Activated B cell treated with CpG ODN at 0.5 μM for 24 hours (primary cell): Measurements from ENCODE around the gene ZSCAN5B. TPM values are rescaled to one million over a fixed set of nuclear protein-coding genes. Genes with fewer than 3 reads are reported as not detected.

Experiments used
- ATAC-seq: fragments of 200-7000 bp; cut with Tn5 transposase; one replicate; pipeline ENCODE4 v1.10.0; 2021; ENCODE audit warnings: low read depth, mild to moderate bottlenecking, moderate library complexity
- CTCF ChIA-PET: fragments of 350-600 bp; sonication (Branson Sonifier 250); formaldehyde crosslinking; loops from one replicate; lab custom pipeline; 2021; ENCODE audit warnings: antibody characterized with exemption; lab: Charles Lee
- POLR2A ChIA-PET: fragments of 350-600 bp; sonication (Branson Sonifier 250); formaldehyde crosslinking; loops from one replicate; lab custom pipeline; 2021; ENCODE audit warnings: antibody characterized with exemption; lab: Charles Lee
- DNase-seq: peaks from one replicate; pipeline ENCODE4 v3.0.0; 2022
- H3K27ac Mint-ChIP-seq: one replicate; pipeline ENCODE4 v1.8.0; 2020; ENCODE audit warnings: mixed read lengths
- H3K27me3 Mint-ChIP-seq: one replicate; pipeline ENCODE4 v1.8.0; 2021; ENCODE audit warnings: mixed read lengths
- H3K36me3 Mint-ChIP-seq: one replicate; pipeline ENCODE4 v1.8.0; 2021; ENCODE audit warnings: low read depth, mixed read lengths
- H3K4me1 Mint-ChIP-seq: one replicate; pipeline ENCODE4 v1.8.0; 2021; ENCODE audit warnings: mixed read lengths
- H3K4me3 Mint-ChIP-seq: one replicate; pipeline ENCODE4 v1.8.0; 2020; ENCODE audit warnings: mild to moderate bottlenecking, mixed read lengths
- H3K9me3 Mint-ChIP-seq: one replicate; pipeline ENCODE4 v1.8.0; 2020; ENCODE audit warnings: mixed read lengths
- intact Hi-C: fragments of 100-400 bp; cut with micrococcal nuclease; formaldehyde crosslinking; loops from one replicate; pipeline ENCODE4 v1.15.1; 2024
- total RNA-seq: library from RNA; stranded (reverse); gene quantifications from 2 replicates; pipeline ENCODE4 v1.2.3, GENCODE V29; 2022
- TF ChIP-seq, protein P1 (sequence below): fragments of 200-600 bp; IDR thresholded peaks from one replicate; pipeline ENCODE4 v1.8.0; 2022; ENCODE audit warnings: antibody characterized with exemption, mild to moderate bottlenecking

ZSCAN5B gene
- total RNA-seq, 1 donor from 2014 or later, result not detected

DNA sequence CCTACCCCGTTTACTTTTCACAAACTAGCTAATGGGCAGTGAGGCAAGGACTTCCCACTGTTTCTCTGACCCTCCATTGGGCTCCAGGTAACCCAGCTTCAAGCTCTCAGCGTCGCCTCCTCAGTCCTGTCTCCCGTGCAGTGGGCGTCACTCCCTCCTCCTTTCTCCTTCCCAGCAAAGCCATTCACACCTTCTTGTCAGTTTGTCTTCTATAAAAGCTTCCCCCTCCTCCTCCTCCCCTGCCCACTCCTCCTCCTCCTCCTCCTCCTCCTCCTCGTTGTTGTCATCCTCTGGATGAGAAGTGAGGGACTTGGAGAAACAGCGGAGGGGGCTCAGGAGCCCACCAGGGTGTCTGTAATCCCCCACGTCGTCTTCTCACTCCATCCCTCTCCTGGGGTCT lies 23.5 kb downstream of the ZSCAN5B start:
- no peak for DNase-seq
- peaks cover 2% of the 10 kb centered on the region for H3K4me1 Mint-ChIP-seq
- H3K36me3 Mint-ChIP-seq, result no peaks in the 10 kb centered on the region
- intact Hi-C loops, result no loop called here
- no peak overlapping the region for H3K4me3 Mint-ChIP-seq
- ATAC-seq, result no peak
- H3K9me3 Mint-ChIP-seq, result no peaks in the 10 kb centered on the region
- TF ChIP-seq, protein P1, sequence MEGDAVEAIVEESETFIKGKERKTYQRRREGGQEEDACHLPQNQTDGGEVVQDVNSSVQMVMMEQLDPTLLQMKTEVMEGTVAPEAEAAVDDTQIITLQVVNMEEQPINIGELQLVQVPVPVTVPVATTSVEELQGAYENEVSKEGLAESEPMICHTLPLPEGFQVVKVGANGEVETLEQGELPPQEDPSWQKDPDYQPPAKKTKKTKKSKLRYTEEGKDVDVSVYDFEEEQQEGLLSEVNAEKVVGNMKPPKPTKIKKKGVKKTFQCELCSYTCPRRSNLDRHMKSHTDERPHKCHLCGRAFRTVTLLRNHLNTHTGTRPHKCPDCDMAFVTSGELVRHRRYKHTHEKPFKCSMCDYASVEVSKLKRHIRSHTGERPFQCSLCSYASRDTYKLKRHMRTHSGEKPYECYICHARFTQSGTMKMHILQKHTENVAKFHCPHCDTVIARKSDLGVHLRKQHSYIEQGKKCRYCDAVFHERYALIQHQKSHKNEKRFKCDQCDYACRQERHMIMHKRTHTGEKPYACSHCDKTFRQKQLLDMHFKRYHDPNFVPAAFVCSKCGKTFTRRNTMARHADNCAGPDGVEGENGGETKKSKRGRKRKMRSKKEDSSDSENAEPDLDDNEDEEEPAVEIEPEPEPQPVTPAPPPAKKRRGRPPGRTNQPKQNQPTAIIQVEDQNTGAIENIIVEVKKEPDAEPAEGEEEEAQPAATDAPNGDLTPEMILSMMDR, result no peak
- POLR2A ChIA-PET, result no interaction called here
- H3K27me3 Mint-ChIP-seq, result peaks cover 3% of the 10 kb centered on the region
- CTCF ChIA-PET, result interaction anchor here (0.7 to 4.2 kb wide), 5 partner anchors 40 to 160 kb away, joined by 3 to 26 read pairs (median 5); no protein-coding TSS in a partner anchor
- H3K27ac Mint-ChIP-seq, result no peak overlapping the region

DNA sequence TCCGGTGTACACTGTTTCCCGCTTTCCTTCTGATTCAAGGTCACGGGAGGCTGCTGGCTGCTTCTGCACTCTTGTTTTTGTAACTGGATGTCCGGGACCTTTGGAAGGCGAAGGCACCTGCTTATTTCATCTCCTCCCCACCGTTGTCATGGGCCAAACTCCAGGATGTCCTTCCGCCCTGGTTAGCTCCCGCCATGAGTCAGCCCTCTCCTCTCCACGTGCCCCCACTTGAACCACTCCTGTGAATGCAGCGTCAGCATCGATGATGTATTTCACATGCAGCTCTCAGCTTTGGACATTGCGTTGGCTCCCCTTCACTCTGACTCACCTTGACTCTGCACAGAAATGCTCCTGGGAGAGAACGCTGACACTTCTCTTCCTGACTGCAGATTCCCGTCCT lies 27.3 kb downstream of the ZSCAN5B start:
- peaks cover 3% of the 10 kb centered on the region for H3K27me3 Mint-ChIP-seq
- no peaks in the 10 kb centered on the region for H3K9me3 Mint-ChIP-seq
- no peak overlapping the region for H3K27ac Mint-ChIP-seq
- intact Hi-C loops, result no loop called here
- ATAC-seq (no peak), DNase-seq (no peak)
- ChIA-PET POLR2A (no interaction called here), CTCF (interaction anchor here (1.0 to 1.4 kb wide), 3 partner anchors 65 to 94 kb away, joined by 3 to 7 read pairs (median 3); no protein-coding TSS in a partner anchor)
- no peak overlapping the region for H3K4me3 Mint-ChIP-seq
- H3K4me1 Mint-ChIP-seq, result peaks cover 2% of the 10 kb centered on the region
- TF ChIP-seq, protein P1, result no peak
- H3K36me3 Mint-ChIP-seq, result no peaks in the 10 kb centered on the region

DNA sequence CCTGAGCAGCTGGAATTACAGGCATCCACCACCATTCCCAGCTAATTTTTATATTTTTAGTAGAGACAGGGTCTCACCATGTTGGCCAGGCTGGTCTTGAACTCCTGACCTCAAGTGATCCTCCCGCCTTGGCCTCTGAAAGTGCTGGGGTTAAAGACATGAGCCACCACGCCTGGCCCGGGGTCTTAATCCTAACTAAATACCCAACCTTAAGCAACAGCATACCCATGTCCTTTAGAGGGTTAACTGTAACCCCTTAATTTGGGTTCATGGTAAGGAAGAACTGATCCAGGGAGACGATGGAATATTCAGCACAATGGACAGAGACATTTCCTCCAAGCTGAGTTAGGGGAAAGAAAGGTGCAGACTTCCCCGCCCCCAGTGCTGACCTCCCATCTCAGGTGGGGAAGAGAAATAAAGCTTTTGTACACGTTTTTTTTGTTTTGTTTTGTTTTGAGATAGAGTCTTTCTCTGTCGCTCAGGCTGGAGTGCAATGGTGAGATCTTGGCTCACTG lies 30.5 kb downstream of the ZSCAN5B start:
- Mint-ChIP-seq H3K36me3 (no peaks in the 10 kb centered on the region), H3K27me3 (peaks cover 2% of the 10 kb centered on the region), H3K4me3 (no peak overlapping the region), H3K9me3 (no peaks in the 10 kb centered on the region), H3K27ac (no peak overlapping the region), H3K4me1 (peaks cover 3% of the 10 kb centered on the region)
- TF ChIP-seq, protein P1, result no peak
- no peak for DNase-seq
- ATAC-seq, result no peak
- CTCF ChIA-PET, result interaction anchor here (2.4 kb wide), 1 partner anchor 86 kb away, joined by 8 read pairs; no protein-coding TSS in a partner anchor
- intact Hi-C loops, result no loop called here
- POLR2A ChIA-PET, result no interaction called here

DNA sequence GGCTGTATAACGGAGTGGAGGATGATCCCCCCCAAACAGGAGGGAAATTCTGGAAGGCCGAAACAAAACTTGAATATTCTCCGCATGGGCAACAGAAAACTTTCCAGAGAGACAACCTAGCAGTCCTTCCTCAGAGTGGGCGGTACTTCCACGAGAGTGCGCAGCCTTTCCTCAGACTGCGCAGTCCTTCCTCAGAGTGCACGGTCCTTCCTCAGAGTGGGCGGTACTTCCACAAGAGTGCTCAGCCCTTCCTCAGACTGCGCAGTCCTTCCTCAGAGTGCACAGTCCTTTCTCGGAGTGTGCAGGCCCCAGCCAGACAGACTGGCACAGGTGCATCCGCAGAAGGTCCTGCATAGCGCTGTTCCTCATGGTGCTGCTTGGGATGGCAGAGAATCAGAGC lies 34.5 kb downstream of the ZSCAN5B start:
- ATAC-seq (no peak), DNase-seq (no peak)
- ChIA-PET POLR2A (no interaction called here), CTCF (interaction anchor here (1.0 kb wide), 1 partner anchor 97 kb away, joined by 3 read pairs; no protein-coding TSS in a partner anchor)
- TF ChIP-seq, protein P1, result no peak
- Mint-ChIP-seq H3K36me3 (peaks cover 18% of the 10 kb centered on the region), H3K4me3 (no peak overlapping the region), H3K27ac (no peak overlapping the region), H3K9me3 (no peaks in the 10 kb centered on the region), H3K4me1 (peaks cover 3% of the 10 kb centered on the region), H3K27me3 (peaks cover 2% of the 10 kb centered on the region)
- intact Hi-C loops, result no loop called here

DNA sequence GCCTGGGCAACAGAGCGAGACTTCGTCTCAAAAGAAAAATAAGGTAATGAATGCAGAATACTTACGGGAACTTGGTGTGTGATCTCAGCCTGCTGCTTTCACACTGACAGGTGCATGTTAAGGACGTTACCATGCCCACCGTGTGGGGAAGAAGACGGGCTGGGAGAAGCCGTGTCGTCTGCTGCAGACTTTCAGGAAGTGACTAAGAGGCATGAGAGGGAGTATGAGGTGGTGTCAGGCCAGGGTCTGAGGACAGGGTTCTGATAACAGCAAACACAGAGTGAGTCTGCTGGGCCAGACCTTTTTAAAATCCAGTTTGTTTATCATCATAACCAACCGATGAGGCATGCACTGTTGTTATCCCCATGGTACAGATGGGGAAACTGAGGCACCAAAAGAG lies 35.3 kb downstream of the ZSCAN5B start:
- Mint-ChIP-seq H3K4me1 (peaks cover 3% of the 10 kb centered on the region), H3K4me3 (no peak overlapping the region), H3K36me3 (peaks cover 24% of the 10 kb centered on the region), H3K27me3 (peaks cover 2% of the 10 kb centered on the region), H3K27ac (no peak overlapping the region), H3K9me3 (no peaks in the 10 kb centered on the region)
- ChIA-PET POLR2A (no interaction called here), CTCF (interaction anchor here (1.0 kb wide), 1 partner anchor 96 kb away, joined by 3 read pairs; no protein-coding TSS in a partner anchor)
- TF ChIP-seq, protein P1, result no peak
- intact Hi-C loops, result no loop called here
- ATAC-seq (no peak), DNase-seq (no peak)
